ENCODE results near the gene SLC35E2B. TPM values are rescaled to one million over a fixed set of nuclear protein-coding genes. Genes with fewer than 3 reads are reported as not detected.
A peak's percentile ranks its signal among the peaks of the same experiment; 100 is the strongest.
"Not testable (repeated sequence)": the region's sequence is repeated elsewhere in the genome, so short reads cannot be mapped to it uniquely, and the experiment has no call there.

SLC35E2B gene
- total and polyA plus RNA-seq, 7 donors: 9.2 to 23.9 (median 13.1) TPM

- no peak for TF ChIP-seq CTCF (IDR thresholded peaks at IDR 0.05)
- H3K4me3 ChIP-seq: no peak overlapping the region
- ATAC-seq (peak in 1 of 4 donors; percentile 18), DNase-seq (no peak)
- H3K27ac ChIP-seq: no peak overlapping the region
- H3K36me3 ChIP-seq (ENCODE audit: insufficient read depth in 1 of 2, low read depth in 1 of 2): peaks cover 0 to 6% of the 10 kb centered on the region in 2 donors
- intact Hi-C loops (cut with DNase I): no loop called here
- H3K27me3 ChIP-seq (ENCODE audit: insufficient read depth in 3 of 3, low read length in 2 of 3): no peaks in the 10 kb centered on the region
- 69 to 74% (median 72%) methylated on average over 38 to 39 of the region's 39 CpGs for WGBS, 3 donors
- H3K9me3 ChIP-seq: no peaks in the 10 kb centered on the region
- no peaks in the 10 kb centered on the region for H3K4me1 ChIP-seq
Observed at GRCh38 chr1:1677718-1678580, 14.6 kb downstream of the SLC35E2B start.

- ATAC-seq; H3K4me1 ChIP-seq; intact Hi-C loops (cut with DNase I); H3K27ac ChIP-seq; H3K9me3 ChIP-seq; H3K27me3 ChIP-seq (ENCODE audit: insufficient read depth in 3 of 3, low read length in 2 of 3); H3K4me3 ChIP-seq; DNase-seq: not testable (repeated sequence)
- WGBS, 3 donors: 83 to 89% (median 86%) methylated on average over 2 to 11 of the region's 21 CpGs
- peaks cover 0 to 18% of the 10 kb centered on the region in 2 donors for H3K36me3 ChIP-seq (ENCODE audit: insufficient read depth in 1 of 2, low read depth in 1 of 2)
Observed at GRCh38 chr1:1676087-1676486, 16.5 kb downstream of the SLC35E2B start.

DNA sequence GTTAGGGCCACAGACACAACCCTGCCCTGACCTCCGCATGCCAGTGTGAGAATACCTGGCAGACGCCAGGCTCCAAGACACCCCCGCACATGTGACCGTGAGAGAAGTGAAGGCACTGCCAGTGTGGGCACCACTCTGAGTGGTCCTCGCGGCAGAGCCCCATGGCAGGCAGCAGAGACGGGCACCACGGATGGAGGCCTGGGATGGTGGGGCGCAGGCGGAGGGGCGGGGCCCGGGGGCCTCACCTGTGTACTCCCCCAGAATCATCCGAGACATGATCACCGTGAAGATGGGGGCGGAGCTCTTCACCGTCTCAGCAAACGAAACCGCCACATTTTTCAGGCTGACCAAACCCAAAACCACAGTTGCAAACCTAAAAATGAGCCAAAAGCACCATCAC is 17.4 kb downstream of the SLC35E2B start:
- H3K27me3 ChIP-seq (ENCODE audit: insufficient read depth in 3 of 3, low read length in 2 of 3); H3K27ac ChIP-seq; intact Hi-C loops (cut with DNase I); H3K9me3 ChIP-seq; H3K4me1 ChIP-seq; H3K4me3 ChIP-seq; DNase-seq: not testable (repeated sequence)
- H3K36me3 ChIP-seq (ENCODE audit: insufficient read depth in 1 of 2, low read depth in 1 of 2): peaks cover 0 to 26% of the 10 kb centered on the region in 2 donors
- 86 to 93% (median 88%) methylated on average over 6 to 16 of the region's 18 CpGs for WGBS, 3 donors
- ATAC-seq: peak in 1 of 4 donors; percentile 19

- H3K27me3 ChIP-seq (ENCODE audit: insufficient read depth in 3 of 3, low read length in 2 of 3); DNase-seq; H3K4me1 ChIP-seq; H3K4me3 ChIP-seq; H3K27ac ChIP-seq; intact Hi-C loops (cut with DNase I); H3K9me3 ChIP-seq: not testable (repeated sequence)
- peaks cover 0 to 29% of the 10 kb centered on the region in 2 donors for H3K36me3 ChIP-seq (ENCODE audit: insufficient read depth in 1 of 2, low read depth in 1 of 2)
- WGBS, 3 donors: 65 to 80% (median 73%) methylated on average over 13 to 21 of the region's 21 CpGs
- ATAC-seq: peak in 1 of 4 donors; percentile 27
Observed at GRCh38 chr1:1674806-1675205, 17.8 kb downstream of the SLC35E2B start.

- intact Hi-C loops (cut with DNase I): no loop called here
- DNase-seq: no peak
- 93 to 94% (median 93%) methylated on average over 25 of the region's 25 CpGs for WGBS, 3 donors
Observed at GRCh38 chr1:1672181-1672965, 20.2 kb downstream of the SLC35E2B start.

More at GRCh38 chr1:1672181-1672965, 20.2 kb downstream of the SLC35E2B start:
- Histone ChIP-seq H3K27me3 (ENCODE audit: insufficient read depth in 3 of 3, low read length in 2 of 3) (no peaks in the 10 kb centered on the region), H3K27ac (no peak overlapping the region), H3K9me3 (no peaks in the 10 kb centered on the region), H3K4me3 (no peak overlapping the region), H3K36me3 (ENCODE audit: insufficient read depth in 1 of 2, low read depth in 1 of 2) (peaks cover 0 to 51% of the 10 kb centered on the region in 2 donors), H3K4me1 (no peaks in the 10 kb centered on the region)
- TF ChIP-seq CTCF (IDR thresholded peaks at IDR 0.05): no peak
- ATAC-seq: no peak
